GM23338 (cell line): ENCODE data around the gene SEC16B.
A peak's percentile ranks its signal among the peaks of the same experiment; 100 is the strongest.

Experiments
- CREB1 ChIP-seq: fragments of 250-450 bp; sonication (Bioruptor Pico); IDR thresholded peaks from 2 replicates; pipeline ENCODE4 v1.5.0; 2020; ENCODE audit warnings: low read depth, mild to moderate bottlenecking, moderate library complexity
- CTCF ChIP-seq, 2 experiments: fragments of 200-600 bp in 1 of 2; sonication (generic) in 1 of 2; conservative IDR thresholded peaks; 2 replicates each; pipeline versions ENCODE4 v1.5.1 to v1.6.1; 2016 to 2017; ENCODE audit warnings: antibody characterized with exemption in 2 of 2, low read depth in 2 of 2, mild to moderate bottlenecking in 2 of 2, moderate library complexity in 1 of 2
- ETS1 ChIP-seq: IDR thresholded peaks from 2 replicates; pipeline ENCODE4 v1.6.1; 2016; ENCODE audit warnings: antibody characterized with exemption
- EZH2 ChIP-seq: fragments of 200-600 bp; sonication (generic); IDR thresholded peaks from one replicate; pipeline ENCODE4 v1.8.0; 2017; ENCODE audit warnings: antibody characterized with exemption, mild to moderate bottlenecking, low read depth; ENCODE audit not compliant: unreplicated experiment
- EZH2phosphoT487 ChIP-seq: fragments of 200-600 bp; sonication (generic); IDR thresholded peaks from one replicate; pipeline ENCODE4 v1.8.1; 2018; ENCODE audit warnings: antibody characterized with exemption; ENCODE audit not compliant: unreplicated experiment
- JUNB ChIP-seq: IDR thresholded peaks from one replicate; pipeline ENCODE4 v1.6.1; 2016; ENCODE audit warnings: antibody characterized with exemption; ENCODE audit not compliant: unreplicated experiment
- NANOG ChIP-seq: IDR thresholded peaks from 2 replicates; pipeline ENCODE4 v1.6.1; 2016; ENCODE audit warnings: antibody characterized with exemption, borderline replicate concordance
- POLR2AphosphoS5 ChIP-seq: IDR thresholded peaks from 2 replicates; pipeline ENCODE4 v1.6.1; 2016; ENCODE audit warnings: antibody characterized with exemption, low read depth
- STAT1 ChIP-seq: IDR thresholded peaks from one replicate; pipeline ENCODE4 v1.6.1; 2016; ENCODE audit warnings: antibody characterized with exemption; ENCODE audit not compliant: unreplicated experiment
- ZNF114 ChIP-seq: fragments of 250-450 bp; sonication (Bioruptor Pico); IDR thresholded peaks from 2 replicates; pipeline ENCODE4 v1.5.0; 2020; ENCODE audit warnings: mild to moderate bottlenecking, moderate library complexity
- ZNF331 ChIP-seq: fragments of 250-450 bp; sonication (Bioruptor Pico); IDR thresholded peaks from 2 replicates; pipeline ENCODE4 v1.5.0; 2020; ENCODE audit warnings: low read depth, mild to moderate bottlenecking, moderate library complexity
- ZNF462 ChIP-seq: fragments of 250-450 bp; sonication (Bioruptor Pico); IDR thresholded peaks from 2 replicates; pipeline ENCODE4 v1.5.0; 2020; ENCODE audit warnings: mild to moderate bottlenecking, moderate library complexity
- TF ChIP-seq, protein P1 (sequence below): IDR thresholded peaks from one replicate; pipeline ENCODE4 v1.6.1; 2018; ENCODE audit warnings: antibody characterized with exemption; ENCODE audit not compliant: unreplicated experiment

GRCh38 chr1:177921590-177921989 lies 48.3 kb downstream of the SEC16B start:
- TF ChIP-seq EZH2phosphoT487 (no peak), POLR2AphosphoS5 (no peak), CTCF (conservative IDR thresholded peaks at IDR 0.05; ENCODE audit: low read depth in 2 of 2) (peak; percentile 19 to 40; a peak in 3 of 4 replicates), EZH2 (no peak), STAT1 (no peak), NANOG (no peak), ZNF462 (CRISPR knock-in tag) (no peak), JUNB (no peak), CREB1 (CRISPR knock-in tag) (no peak), ZNF114 (CRISPR knock-in tag) (no peak), ZNF331 (CRISPR knock-in tag) (no peak), ETS1 (no peak)
- TF ChIP-seq, protein P1, sequence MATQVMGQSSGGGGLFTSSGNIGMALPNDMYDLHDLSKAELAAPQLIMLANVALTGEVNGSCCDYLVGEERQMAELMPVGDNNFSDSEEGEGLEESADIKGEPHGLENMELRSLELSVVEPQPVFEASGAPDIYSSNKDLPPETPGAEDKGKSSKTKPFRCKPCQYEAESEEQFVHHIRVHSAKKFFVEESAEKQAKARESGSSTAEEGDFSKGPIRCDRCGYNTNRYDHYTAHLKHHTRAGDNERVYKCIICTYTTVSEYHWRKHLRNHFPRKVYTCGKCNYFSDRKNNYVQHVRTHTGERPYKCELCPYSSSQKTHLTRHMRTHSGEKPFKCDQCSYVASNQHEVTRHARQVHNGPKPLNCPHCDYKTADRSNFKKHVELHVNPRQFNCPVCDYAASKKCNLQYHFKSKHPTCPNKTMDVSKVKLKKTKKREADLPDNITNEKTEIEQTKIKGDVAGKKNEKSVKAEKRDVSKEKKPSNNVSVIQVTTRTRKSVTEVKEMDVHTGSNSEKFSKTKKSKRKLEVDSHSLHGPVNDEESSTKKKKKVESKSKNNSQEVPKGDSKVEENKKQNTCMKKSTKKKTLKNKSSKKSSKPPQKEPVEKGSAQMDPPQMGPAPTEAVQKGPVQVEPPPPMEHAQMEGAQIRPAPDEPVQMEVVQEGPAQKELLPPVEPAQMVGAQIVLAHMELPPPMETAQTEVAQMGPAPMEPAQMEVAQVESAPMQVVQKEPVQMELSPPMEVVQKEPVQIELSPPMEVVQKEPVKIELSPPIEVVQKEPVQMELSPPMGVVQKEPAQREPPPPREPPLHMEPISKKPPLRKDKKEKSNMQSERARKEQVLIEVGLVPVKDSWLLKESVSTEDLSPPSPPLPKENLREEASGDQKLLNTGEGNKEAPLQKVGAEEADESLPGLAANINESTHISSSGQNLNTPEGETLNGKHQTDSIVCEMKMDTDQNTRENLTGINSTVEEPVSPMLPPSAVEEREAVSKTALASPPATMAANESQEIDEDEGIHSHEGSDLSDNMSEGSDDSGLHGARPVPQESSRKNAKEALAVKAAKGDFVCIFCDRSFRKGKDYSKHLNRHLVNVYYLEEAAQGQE = no peak
